ENCODE measurements around the gene DNAJC15.

Gene DNAJC15

DNA sequence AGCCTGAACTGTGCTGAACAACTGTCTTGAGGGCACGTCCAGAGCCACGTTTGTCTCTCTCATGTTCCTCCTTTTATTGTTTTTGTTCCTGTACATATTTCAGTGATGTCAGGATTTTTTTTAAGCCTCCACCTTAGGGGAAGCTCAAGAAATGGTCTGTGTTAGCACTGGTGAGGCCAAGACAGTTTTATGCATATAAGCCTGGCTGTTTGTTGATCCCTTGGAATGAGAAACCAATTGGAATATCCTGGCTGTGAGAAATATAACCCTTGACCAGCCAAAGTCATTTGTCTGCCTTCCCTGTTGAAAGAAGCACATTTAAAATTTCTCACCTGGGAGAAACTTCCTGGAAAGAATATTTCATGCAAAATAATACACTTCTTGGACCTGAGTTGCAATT is 115.8 kb downstream of the DNAJC15 start:
- H3K4me2 ChIP-seq (ENCODE audit: low read depth, low read length, poor library complexity, severe bottlenecking), result no peak overlapping the region
- H3K9ac ChIP-seq (ENCODE audit: low read depth, low read length, poor library complexity, severe bottlenecking), result no peak overlapping the region
- no peak for TF ChIP-seq EZH2phosphoT487 (IDR thresholded peaks at IDR 0.05; ENCODE audit: borderline replicate concordance)
- TF ChIP-seq, protein P1, sequence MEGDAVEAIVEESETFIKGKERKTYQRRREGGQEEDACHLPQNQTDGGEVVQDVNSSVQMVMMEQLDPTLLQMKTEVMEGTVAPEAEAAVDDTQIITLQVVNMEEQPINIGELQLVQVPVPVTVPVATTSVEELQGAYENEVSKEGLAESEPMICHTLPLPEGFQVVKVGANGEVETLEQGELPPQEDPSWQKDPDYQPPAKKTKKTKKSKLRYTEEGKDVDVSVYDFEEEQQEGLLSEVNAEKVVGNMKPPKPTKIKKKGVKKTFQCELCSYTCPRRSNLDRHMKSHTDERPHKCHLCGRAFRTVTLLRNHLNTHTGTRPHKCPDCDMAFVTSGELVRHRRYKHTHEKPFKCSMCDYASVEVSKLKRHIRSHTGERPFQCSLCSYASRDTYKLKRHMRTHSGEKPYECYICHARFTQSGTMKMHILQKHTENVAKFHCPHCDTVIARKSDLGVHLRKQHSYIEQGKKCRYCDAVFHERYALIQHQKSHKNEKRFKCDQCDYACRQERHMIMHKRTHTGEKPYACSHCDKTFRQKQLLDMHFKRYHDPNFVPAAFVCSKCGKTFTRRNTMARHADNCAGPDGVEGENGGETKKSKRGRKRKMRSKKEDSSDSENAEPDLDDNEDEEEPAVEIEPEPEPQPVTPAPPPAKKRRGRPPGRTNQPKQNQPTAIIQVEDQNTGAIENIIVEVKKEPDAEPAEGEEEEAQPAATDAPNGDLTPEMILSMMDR (conservative IDR thresholded peaks at IDR 0.05; ENCODE audit: low read length), result no peak

DNA sequence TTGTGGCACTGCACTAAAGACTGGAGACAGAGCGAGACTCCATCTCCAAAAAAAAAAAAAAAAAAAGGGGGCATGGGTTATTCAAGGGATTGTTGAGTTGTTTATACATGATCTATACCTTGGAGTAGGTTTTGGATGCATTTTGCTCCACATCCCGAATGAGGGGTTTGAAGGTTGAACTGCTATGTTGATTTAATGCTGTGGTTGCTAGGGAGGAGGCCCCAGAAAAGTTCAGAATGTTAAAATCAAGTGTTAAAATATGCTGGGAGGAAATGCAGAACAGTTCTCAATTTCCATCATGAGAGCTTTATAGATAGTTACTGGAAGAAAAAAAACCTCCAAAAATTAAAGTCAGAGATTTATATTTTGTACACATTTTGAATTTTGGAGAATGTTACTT is 116.5 kb downstream of the DNAJC15 start:
- TF ChIP-seq, protein P1 (conservative IDR thresholded peaks at IDR 0.05; ENCODE audit: low read length), result no peak
- no peak for TF ChIP-seq EZH2phosphoT487 (IDR thresholded peaks at IDR 0.05; ENCODE audit: borderline replicate concordance)
- Histone ChIP-seq H2AFZ (ENCODE audit: low read length) (no peak overlapping the region), H4K20me1 (ENCODE audit: insufficient read depth, low read length, poor library complexity, severe bottlenecking) (no peaks in the 10 kb centered on the region)

More for the DNA sequence above, 115.8 kb downstream of the DNAJC15 start:
- no peaks in the 10 kb centered on the region for H3K9me3 ChIP-seq (ENCODE audit: insufficient read depth, low read depth, low read length)
- H3K79me2 ChIP-seq (ENCODE audit: insufficient read depth, low read length), result no peaks in the 10 kb centered on the region
- no peaks in the 10 kb centered on the region for H3K36me3 ChIP-seq (ENCODE audit: insufficient read depth, low read length)
- no peaks in the 10 kb centered on the region for H3F3A ChIP-seq (ENCODE audit: low read depth)
- H3K9me2 ChIP-seq (replicated peaks; ENCODE audit: low read depth, low read length), result no peaks in the 10 kb centered on the region
- no peaks in the 10 kb centered on the region for H3K4me1 ChIP-seq (ENCODE audit: insufficient read depth, low read length, poor library complexity, severe bottlenecking)
- no peak overlapping the region for H3K4me3 ChIP-seq (ENCODE audit: low read length, poor library complexity, severe bottlenecking)
- no peaks in the 10 kb centered on the region for H3K27me3 ChIP-seq (ENCODE audit: insufficient read depth, low read length, poor library complexity, severe bottlenecking)
- no peak overlapping the region for H2AFZ ChIP-seq (ENCODE audit: low read length)
- no peaks in the 10 kb centered on the region for H4K20me1 ChIP-seq (ENCODE audit: insufficient read depth, low read length, poor library complexity, severe bottlenecking)

DNA sequence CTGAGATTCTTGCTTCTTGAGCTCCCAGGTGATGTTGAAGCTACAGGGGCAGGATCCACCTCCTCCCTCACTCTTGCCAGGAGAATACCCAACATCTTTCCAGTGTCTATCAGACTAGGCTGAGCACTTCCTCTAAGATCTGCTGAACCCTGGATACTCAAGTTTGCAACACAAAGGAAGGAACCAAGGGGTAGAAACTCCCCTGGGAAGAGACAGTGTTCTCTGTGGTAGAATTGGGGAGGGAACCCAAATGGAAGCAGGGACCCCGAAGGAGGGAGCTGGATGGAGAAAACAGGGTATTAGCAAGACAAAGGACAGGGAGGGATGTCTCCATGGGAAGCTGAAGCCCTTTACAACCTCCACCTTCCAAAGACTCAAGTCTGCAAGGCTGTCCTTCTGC is 117.6 kb downstream of the DNAJC15 start:
- Histone ChIP-seq H3K4me3 (ENCODE audit: low read length, poor library complexity, severe bottlenecking) (no peak overlapping the region), H4K20me1 (ENCODE audit: insufficient read depth, low read length, poor library complexity, severe bottlenecking) (no peaks in the 10 kb centered on the region), H3K9me3 (ENCODE audit: insufficient read depth, low read depth, low read length) (no peaks in the 10 kb centered on the region), H3K27me3 (ENCODE audit: insufficient read depth, low read length, poor library complexity, severe bottlenecking) (no peaks in the 10 kb centered on the region), H3K79me2 (ENCODE audit: insufficient read depth, low read length) (no peaks in the 10 kb centered on the region), H3K36me3 (ENCODE audit: insufficient read depth, low read length) (no peaks in the 10 kb centered on the region), H2AFZ (ENCODE audit: low read length) (no peak overlapping the region), H3F3A (ENCODE audit: low read depth) (no peaks in the 10 kb centered on the region), H3K9me2 (replicated peaks; ENCODE audit: low read depth, low read length) (no peaks in the 10 kb centered on the region), H3K4me1 (ENCODE audit: insufficient read depth, low read length, poor library complexity, severe bottlenecking) (no peaks in the 10 kb centered on the region), H3K4me2 (ENCODE audit: low read depth, low read length, poor library complexity, severe bottlenecking) (no peak overlapping the region), H3K9ac (ENCODE audit: low read depth, low read length, poor library complexity, severe bottlenecking) (no peak overlapping the region)
- no peak for TF ChIP-seq EZH2phosphoT487 (IDR thresholded peaks at IDR 0.05; ENCODE audit: borderline replicate concordance)

More for the DNA sequence above, 116.5 kb downstream of the DNAJC15 start:
- no peak overlapping the region for H3K4me3 ChIP-seq (ENCODE audit: low read length, poor library complexity, severe bottlenecking)
- H3K4me2 ChIP-seq (ENCODE audit: low read depth, low read length, poor library complexity, severe bottlenecking), result no peak overlapping the region
- H3F3A ChIP-seq (ENCODE audit: low read depth), result no peaks in the 10 kb centered on the region
- H3K27me3 ChIP-seq (ENCODE audit: insufficient read depth, low read length, poor library complexity, severe bottlenecking), result no peaks in the 10 kb centered on the region
- H3K79me2 ChIP-seq (ENCODE audit: insufficient read depth, low read length), result no peaks in the 10 kb centered on the region
- no peaks in the 10 kb centered on the region for H3K36me3 ChIP-seq (ENCODE audit: insufficient read depth, low read length)
- H3K9me3 ChIP-seq (ENCODE audit: insufficient read depth, low read depth, low read length), result no peaks in the 10 kb centered on the region
- H3K9me2 ChIP-seq (replicated peaks; ENCODE audit: low read depth, low read length), result no peaks in the 10 kb centered on the region
- no peaks in the 10 kb centered on the region for H3K4me1 ChIP-seq (ENCODE audit: insufficient read depth, low read length, poor library complexity, severe bottlenecking)
- H3K9ac ChIP-seq (ENCODE audit: low read depth, low read length, poor library complexity, severe bottlenecking), result no peak overlapping the region

DNA sequence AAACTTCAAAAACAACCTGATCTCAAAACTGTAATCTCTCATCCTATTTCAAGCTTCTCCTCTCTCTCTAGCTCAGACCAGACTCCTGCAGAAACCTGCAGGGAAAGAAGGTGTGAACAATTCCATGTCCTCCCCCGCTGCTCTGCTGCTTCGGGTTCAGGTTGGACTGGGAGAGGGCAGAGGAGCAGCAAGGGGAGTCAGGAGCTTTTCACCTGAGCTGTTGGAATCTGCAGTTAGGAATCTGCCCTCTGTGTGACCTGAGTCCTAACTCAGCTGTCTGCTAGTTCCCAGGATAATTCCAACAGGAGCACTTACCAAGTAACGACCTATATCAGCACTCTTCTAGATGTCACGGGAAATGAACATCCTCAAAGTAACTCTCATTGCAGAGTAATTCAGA is 118.3 kb downstream of the DNAJC15 start:
- H3F3A ChIP-seq (ENCODE audit: low read depth), result no peaks in the 10 kb centered on the region
- TF ChIP-seq, protein P1 (conservative IDR thresholded peaks at IDR 0.05; ENCODE audit: low read length), result no peak
- no peak for TF ChIP-seq EZH2phosphoT487 (IDR thresholded peaks at IDR 0.05; ENCODE audit: borderline replicate concordance)
- no peak overlapping the region for H3K4me3 ChIP-seq (ENCODE audit: low read length, poor library complexity, severe bottlenecking)
- H3K9ac ChIP-seq (ENCODE audit: low read depth, low read length, poor library complexity, severe bottlenecking), result no peak overlapping the region
- H3K36me3 ChIP-seq (ENCODE audit: insufficient read depth, low read length), result no peaks in the 10 kb centered on the region
- no peak overlapping the region for H3K4me2 ChIP-seq (ENCODE audit: low read depth, low read length, poor library complexity, severe bottlenecking)
- no peaks in the 10 kb centered on the region for H3K9me3 ChIP-seq (ENCODE audit: insufficient read depth, low read depth, low read length)
- H3K79me2 ChIP-seq (ENCODE audit: insufficient read depth, low read length), result no peaks in the 10 kb centered on the region
- H3K9me2 ChIP-seq (replicated peaks; ENCODE audit: low read depth, low read length), result no peaks in the 10 kb centered on the region
- no peaks in the 10 kb centered on the region for H4K20me1 ChIP-seq (ENCODE audit: insufficient read depth, low read length, poor library complexity, severe bottlenecking)
- no peaks in the 10 kb centered on the region for H3K27me3 ChIP-seq (ENCODE audit: insufficient read depth, low read length, poor library complexity, severe bottlenecking)
- no peaks in the 10 kb centered on the region for H3K4me1 ChIP-seq (ENCODE audit: insufficient read depth, low read length, poor library complexity, severe bottlenecking)
- no peak overlapping the region for H2AFZ ChIP-seq (ENCODE audit: low read length)

All from Loucy (cell line).